DMS79 treated with DMSO at 0.1 percent for 48 hours (cell line): ENCODE data around the gene SFXN3.
"Not testable (repeated sequence)": the region's sequence is repeated elsewhere in the genome, so short reads cannot be mapped to it uniquely, and the experiment has no call there.

Source experiments
- DNase-seq: peaks from one replicate; lab custom pipeline; 2025; lab: John Stamatoyannopoulos, UW

SFXN3 gene

GRCh38 chr10:101016814-101017213, 14.2 kb upstream of the SFXN3 start:
- DNase-seq: no peak

- DNase-seq: no peak
Observed at GRCh38 chr10:101018118-101018599, 12.9 kb upstream of the SFXN3 start.

- peak; percentile 27 for DNase-seq
Observed at GRCh38 chr10:101018600-101019439, 12.2 kb upstream of the SFXN3 start.

- no peak for DNase-seq
Observed at GRCh38 chr10:101019440-101019703, 11.7 kb upstream of the SFXN3 start.

GRCh38 chr10:101020427-101021075, 10.5 kb upstream of the SFXN3 start:
- no peak for DNase-seq

- no peak for DNase-seq
Observed at GRCh38 chr10:101021239-101021638, 9.8 kb upstream of the SFXN3 start.

GRCh38 chr10:101021692-101022251, 9.3 kb upstream of the SFXN3 start:
- DNase-seq: no peak

GRCh38 chr10:101022967-101023705, 7.9 kb upstream of the SFXN3 start:
- DNase-seq: no peak

GRCh38 chr10:101027106-101027720, 3.8 kb upstream of the SFXN3 start:
- no peak for DNase-seq

GRCh38 chr10:101028446-101029337, 2.3 kb upstream of the SFXN3 start:
- no peak for DNase-seq

- DNase-seq: no peak
Observed at GRCh38 chr10:101029520-101030295, 1.3 kb upstream of the SFXN3 start.

GRCh38 chr10:101030496-101031127, 422 bp upstream of the SFXN3 start:
- DNase-seq: no peak

- peak; percentile 28 for DNase-seq
Observed at GRCh38 chr10:101031796-101032636, 982 bp downstream of the SFXN3 start.

GRCh38 chr10:101032637-101033224, 1.7 kb downstream of the SFXN3 start:
- DNase-seq: peak; percentile 17

- no peak for DNase-seq
Observed at GRCh38 chr10:101033276-101033675, 2.2 kb downstream of the SFXN3 start.

- not testable (repeated sequence) for DNase-seq
Observed at GRCh38 chr10:101034404-101034803, 3.4 kb downstream of the SFXN3 start.

GRCh38 chr10:101035314-101035713, 4.3 kb downstream of the SFXN3 start:
- DNase-seq: no peak

GRCh38 chr10:101035916-101036702, 5.1 kb downstream of the SFXN3 start:
- DNase-seq: no peak
